Measurements from ENCODE around the gene SYPL2.
A peak's percentile ranks its signal among the peaks of the same experiment; 100 is the strongest.
"Not testable (repeated sequence)": the region's sequence is repeated elsewhere in the genome, so short reads cannot be mapped to it uniquely, and the experiment has no call there.

The SYPL2 gene

DNA sequence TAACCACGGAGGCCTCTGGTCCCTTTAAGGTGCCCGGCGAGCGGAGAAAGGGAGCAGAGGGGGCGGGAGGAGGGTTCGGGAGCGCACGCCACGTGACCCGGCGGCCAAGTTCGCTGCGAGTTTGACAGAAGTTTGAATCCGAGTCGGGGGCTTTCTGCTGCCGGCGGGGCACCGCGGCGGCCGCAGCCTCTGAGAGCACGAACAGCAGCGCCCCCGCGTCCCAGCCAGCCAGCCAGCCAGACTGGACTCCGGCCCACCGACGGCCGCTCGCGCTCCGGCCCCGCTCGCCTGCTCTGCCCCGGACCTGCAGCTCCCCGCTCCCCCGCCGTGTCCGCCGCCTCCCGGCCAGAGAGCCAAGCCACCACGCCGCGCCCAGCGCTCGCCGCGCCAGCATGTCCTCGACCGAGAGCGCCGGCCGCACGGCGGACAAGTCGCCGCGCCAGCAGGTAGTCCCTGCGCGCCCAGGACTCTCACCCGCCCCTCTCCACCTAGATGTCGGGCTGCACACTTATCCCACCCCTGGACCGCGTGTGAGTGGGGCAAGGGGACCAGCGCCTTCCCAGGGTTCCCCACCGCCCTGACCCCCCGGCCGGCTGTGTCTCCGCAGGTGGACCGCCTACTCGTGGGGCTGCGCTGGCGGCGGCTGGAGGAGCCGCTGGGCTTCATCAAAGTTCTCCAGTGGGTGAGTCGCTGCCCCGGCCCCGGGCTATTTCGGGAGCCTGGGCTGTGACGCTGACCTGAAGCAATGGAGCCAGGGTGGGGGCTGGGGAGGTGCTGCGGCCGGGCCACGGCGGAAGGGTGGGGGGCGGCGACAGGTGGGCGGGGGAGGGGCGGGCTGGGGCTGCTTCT lies at the start of gene SYPL2:
TSS of gene SYPL2 (plus strand) at position 95 of the 849 bp plus-strand sequence. CDS start at position 393, 298 bp downstream.
- no peak for DNase-seq (ENCODE audit: low read depth, low spot score)

DNA sequence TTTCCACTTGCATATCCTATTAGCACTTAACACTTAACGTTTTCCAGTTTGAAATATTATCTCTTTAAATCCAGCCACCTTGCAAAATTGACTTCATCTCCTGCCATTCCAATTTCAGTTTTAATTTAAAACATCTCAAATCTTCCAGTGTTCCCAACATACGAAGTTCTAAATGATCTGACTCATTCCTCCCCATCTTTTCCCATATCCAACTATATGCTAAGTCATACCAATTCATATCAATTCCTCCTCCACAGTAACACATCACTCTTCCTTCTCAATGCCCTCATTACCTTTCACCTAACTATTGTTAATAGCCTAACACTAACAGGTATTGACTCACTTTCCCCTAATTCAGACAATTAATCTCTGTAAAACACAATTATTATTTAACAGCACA lies 42.8 kb upstream of the SYPL2 start:
- DNase-seq (ENCODE audit: low read depth, low spot score), result no peak

DNA sequence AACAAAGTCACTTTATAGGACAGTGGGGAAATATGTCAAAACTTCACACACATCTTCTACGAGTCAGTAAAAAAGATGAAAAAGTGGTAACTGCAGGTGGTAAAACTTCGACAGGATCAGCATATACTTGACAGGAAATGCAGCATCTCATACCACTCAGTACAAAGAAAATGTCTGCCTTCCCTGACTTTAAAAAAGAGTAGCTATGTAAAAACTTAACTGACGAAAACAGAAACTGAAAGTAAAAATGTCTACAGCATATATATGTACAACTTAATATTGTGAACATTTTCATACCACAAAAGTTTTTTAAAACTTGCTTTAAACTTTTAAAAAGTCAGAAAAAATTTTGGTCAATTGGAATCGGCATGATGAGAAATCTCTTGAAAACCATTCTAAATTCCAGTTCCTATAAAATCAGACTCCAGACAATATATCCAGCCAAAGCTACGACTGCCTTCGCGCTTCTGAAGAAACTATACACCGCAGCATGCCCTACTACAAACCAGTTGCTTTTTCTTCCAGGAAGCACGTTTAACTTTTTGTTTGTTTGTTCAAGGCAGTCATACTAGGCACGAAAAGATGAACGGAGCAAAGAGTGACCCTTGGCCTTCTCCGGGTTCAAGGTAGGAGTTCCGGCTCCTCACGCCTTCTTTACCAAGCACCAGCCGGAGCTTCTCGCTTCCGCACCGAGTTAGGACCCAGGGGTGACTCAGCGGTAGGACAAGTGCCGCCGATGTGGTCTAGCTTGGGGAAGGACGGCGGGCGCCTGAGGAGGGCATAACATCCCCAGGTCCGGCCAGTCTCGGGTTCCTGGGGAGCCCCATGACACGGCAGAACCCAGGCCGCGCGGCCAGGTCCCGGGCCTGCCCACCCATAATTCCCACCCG lies 40.7 kb upstream of the SYPL2 start:
- no peak for DNase-seq (ENCODE audit: low read depth, low spot score)

- DNase-seq (ENCODE audit: low read depth, low spot score), result peak; percentile 92
These were observed 39.8 kb upstream of the SYPL2 start, which contains the start of gene PSMA5 for GRCh38 chr1:109426281-109427170. Gene PSMA5 (minus strand): TSS chr1:109426448. CDS start chr1:109426330, 118 bp downstream.

- no peak for DNase-seq (ENCODE audit: low read depth, low spot score)
These were observed 39.2 kb upstream of the SYPL2 start for GRCh38 chr1:109427171-109427467.

GRCh38 chr1:109432336-109432735 lies 34.0 kb upstream of the SYPL2 start:
- DNase-seq (ENCODE audit: low read depth, low spot score), result no peak

DNA sequence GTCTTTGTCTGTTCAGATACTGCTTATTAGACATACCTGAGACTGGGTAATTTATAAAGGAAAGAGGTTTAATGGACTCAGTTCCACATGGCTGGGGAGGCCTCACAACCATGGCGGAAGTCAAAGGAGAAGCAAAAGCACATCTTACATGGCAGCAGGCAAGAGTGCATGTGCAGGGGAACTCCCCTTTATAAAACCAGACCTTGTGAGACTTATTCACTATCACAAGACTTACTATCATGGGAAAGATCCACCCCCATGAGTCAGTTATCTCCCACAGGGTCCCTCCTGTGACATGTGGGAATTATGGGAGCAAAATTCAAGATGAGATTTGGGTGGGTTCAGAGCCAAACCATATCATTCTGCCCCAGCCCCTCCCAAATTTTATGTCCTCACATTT lies 33.0 kb upstream of the SYPL2 start:
- no peak for DNase-seq (ENCODE audit: low read depth, low spot score)

GRCh38 chr1:109434484-109434883 lies 31.9 kb upstream of the SYPL2 start:
- no peak for DNase-seq (ENCODE audit: low read depth, low spot score)

GRCh38 chr1:109438798-109439297 lies 27.5 kb upstream of the SYPL2 start:
- DNase-seq (ENCODE audit: low read depth, low spot score), result no peak

DNA sequence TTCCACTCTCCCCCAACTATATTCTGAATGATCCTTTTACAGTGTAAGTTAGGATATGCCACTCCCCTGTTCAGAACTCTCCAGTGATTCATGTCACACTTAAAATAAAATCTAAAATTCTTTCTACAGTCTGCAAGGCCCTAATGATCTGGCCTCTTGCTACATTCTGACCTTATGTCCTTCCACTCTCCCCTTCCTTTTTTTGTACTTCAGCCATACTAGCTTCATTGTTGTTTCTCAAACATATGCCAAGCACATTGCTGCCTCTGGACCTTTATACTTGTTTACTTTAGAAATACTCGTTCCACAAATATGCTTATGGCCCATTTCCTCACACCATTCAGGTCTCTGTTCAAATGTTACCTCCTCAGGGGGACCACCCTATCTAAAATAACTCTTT lies 25.3 kb upstream of the SYPL2 start:
- no peak for DNase-seq (ENCODE audit: low read depth, low spot score)

DNA sequence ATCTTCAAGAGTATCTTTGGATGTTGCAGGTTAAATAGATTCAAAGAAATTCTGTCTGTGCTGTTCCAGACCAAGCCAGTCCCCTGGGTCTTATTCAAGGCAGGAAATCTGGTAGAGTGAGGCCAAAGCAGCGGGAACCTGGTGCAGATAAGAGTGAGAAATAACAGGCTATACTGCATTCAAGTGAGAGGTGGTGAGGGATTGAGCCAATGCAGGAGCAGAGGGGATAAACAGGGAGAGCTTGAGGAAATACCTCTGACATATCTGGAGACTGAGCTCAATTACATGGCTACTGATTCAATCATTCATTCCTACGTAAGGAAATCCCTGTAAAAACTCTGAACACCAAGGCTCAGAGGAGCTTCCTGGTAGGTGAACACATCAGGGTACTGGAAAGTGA lies 22.9 kb upstream of the SYPL2 start:
- no peak for DNase-seq (ENCODE audit: low read depth, low spot score)

DNA sequence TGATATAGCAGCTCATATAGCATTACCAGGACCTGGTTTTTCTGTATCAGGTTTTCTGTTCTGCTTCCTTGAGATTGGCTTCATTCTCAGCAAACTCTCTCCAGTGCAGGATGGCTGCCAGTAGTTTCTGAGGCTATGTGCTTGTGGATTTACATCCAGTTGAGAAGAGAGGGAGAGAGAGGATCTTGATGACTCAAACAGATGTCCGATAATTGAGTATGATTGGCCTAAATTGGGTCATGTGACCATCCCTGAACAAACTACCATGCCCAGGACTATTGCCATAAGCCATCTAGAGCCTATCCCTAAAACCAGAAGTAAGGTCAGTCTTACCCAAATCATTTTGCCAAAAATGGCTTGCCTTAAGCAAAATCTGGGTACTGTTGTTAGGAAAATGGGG lies 22.0 kb upstream of the SYPL2 start:
- DNase-seq (ENCODE audit: low read depth, low spot score), result no peak

DNA sequence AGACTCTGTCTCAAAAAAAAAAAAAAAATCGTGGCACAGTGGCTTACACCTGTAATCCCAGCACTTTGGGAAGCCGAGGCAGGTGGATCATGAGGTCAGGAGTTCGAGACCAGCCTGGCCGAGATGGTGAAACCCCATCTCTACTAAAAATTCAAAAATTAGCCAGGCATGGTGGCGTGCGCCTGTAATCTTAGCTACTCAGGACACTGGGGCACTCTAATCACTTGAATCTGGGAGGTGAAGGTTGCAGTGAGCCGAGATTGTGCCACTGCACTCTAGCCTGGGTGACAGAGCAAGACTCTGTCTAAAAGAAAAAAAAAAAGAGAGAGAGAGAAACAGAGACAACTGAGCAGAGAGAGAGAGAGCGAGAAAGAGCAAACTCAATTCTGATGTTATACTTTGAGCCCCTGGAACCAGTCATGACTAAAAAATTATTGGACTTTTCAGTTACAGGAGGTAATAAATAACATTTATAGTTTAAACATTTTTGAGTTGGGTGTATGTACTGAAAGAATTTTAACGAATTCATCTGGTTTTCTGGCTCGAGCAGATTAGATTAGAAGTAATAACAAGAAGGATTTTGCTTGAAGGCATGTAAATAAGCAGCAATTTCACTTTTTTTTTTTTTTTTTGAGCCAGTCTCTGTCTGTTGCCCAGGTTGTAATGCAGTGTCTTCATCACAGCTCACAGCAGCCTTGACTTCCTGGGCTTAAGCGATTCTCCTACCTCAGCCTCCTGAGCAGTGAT lies 20.2 kb upstream of the SYPL2 start:
- not testable (repeated sequence) for DNase-seq (ENCODE audit: low read depth, low spot score)

- no peak for DNase-seq (ENCODE audit: low read depth, low spot score)
These were observed 18.8 kb upstream of the SYPL2 start for GRCh38 chr1:109447524-109447923.

- no peak for DNase-seq (ENCODE audit: low read depth, low spot score)
These were observed 11.7 kb upstream of the SYPL2 start for GRCh38 chr1:109454497-109455133.

DNA sequence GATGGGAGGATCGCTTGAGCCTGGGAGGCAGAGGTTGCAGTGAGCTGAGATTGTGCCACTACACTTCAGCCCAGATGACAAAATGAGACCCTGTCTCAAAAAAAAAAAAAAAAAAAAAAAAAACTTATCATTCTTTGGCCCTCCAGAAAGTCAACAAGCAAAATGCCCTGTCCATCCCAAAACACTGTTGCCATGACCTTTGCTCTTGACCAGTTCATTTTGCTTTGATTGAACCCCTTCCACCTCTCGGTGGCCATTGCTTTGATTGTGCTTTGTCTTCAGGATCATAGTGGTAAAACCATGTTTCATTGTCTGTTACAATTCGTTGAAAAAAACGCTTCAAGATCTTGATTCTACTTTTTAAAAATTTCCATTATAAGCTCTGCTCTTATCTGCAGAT lies 8.5 kb upstream of the SYPL2 start:
- no peak for DNase-seq (ENCODE audit: low read depth, low spot score)

DNA sequence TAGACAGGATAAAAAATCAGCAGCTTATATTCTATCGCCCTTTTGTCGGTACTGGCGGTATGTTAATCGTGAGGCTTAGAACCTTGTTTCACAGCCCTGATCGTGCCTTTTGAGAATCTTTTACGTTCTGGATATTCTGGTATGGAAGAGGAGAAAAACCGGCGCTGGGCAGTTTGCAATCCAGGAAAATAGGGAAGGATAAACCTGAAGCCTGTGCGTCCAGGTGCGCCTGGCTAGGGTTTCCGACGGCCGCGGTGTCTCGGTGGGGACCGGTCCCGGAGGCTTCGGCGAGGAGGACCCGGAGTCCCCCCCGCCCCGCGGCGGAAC lies 258 bp upstream of the SYPL2 start:
- no peak for DNase-seq (ENCODE audit: low read depth, low spot score)

DNA sequence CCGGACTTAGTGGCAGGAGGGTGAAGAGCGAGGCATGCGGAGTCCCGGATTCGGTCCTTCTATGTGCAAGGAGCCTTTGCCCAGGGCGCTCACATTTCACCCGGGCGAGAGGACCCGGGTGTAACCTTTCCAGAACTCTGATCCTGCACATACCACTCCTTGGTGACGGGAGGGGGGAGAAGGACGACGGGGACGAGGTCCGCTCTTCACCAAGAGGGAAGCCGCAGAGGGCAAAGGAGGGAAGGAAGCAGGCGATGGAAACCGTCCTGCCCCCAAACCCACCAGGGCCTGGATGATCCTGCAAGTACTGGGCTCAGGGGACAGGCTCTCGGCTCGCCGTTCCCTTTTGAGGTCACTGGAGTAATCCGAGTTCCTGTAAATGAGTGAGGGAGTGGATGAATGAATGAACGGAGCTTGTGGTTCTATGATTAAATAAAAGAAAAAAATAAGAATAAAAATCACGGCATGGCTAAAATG lies 993 bp downstream of the SYPL2 start:
- no peak for DNase-seq (ENCODE audit: low read depth, low spot score)

GRCh38 chr1:109468061-109468460 lies 1.7 kb downstream of the SYPL2 start:
- no peak for DNase-seq (ENCODE audit: low read depth, low spot score)

DNA sequence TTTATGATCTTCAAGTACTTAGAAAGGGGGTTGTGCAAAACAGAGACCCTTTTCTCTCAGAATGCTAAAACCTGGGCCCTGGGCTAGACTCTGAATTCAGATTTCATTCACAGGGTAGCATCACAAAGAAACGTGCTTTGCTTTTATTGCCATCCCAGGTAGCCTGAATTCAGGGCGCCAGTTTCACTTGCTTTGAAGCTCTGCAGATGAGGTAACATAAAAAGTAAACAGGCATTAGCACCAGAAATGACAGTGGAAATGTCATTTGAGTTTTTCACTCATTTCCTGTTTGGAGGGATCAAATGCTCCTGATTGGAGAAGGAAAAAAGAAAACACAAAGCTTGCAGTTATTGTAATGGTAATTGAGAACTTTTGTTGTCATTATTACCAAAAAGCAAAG lies 2.6 kb downstream of the SYPL2 start:
- no peak for DNase-seq (ENCODE audit: low read depth, low spot score)
